ENCODE measurements around the gene ZNRF4. TPM values are rescaled to one million over a fixed set of nuclear protein-coding genes. Genes with fewer than 3 reads are reported as not detected.
"Not testable (repeated sequence)": the region's sequence is repeated elsewhere in the genome, so short reads cannot be mapped to it uniquely, and the experiment has no call there.

Gene ZNRF4
- total RNA-seq, 4 donors from 2014 or later = not detected

DNA sequence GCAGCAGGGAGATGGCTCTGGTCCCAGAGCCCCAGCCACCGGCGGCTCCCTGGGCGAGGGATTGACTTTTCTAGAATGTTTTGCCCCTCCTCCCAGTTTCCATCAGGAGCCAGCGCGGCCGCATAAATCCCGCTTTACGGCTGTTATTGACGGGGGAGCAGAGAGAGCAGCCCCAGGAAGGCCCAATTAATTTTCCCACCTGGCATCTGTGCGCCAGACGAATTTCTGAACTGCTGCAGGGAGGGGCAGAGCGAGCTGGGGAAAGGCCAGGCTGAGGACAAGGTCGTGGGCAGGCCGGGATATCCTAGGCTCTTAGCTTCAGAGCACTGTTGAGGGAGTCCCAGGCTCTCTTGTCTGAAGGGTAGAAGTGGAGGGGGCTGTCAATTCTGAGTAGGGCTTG lies 24.7 kb downstream of the ZNRF4 start:
- DNase-seq (ENCODE audit: low spot score in 2 of 2) = no peak
- intact Hi-C loops (cut with DNase I; ENCODE audit: low total_unique reads) = no loop called here
- TF ChIP-seq POLR2A (IDR thresholded peaks at IDR 0.05) = no peak
- TF ChIP-seq, protein P1, sequence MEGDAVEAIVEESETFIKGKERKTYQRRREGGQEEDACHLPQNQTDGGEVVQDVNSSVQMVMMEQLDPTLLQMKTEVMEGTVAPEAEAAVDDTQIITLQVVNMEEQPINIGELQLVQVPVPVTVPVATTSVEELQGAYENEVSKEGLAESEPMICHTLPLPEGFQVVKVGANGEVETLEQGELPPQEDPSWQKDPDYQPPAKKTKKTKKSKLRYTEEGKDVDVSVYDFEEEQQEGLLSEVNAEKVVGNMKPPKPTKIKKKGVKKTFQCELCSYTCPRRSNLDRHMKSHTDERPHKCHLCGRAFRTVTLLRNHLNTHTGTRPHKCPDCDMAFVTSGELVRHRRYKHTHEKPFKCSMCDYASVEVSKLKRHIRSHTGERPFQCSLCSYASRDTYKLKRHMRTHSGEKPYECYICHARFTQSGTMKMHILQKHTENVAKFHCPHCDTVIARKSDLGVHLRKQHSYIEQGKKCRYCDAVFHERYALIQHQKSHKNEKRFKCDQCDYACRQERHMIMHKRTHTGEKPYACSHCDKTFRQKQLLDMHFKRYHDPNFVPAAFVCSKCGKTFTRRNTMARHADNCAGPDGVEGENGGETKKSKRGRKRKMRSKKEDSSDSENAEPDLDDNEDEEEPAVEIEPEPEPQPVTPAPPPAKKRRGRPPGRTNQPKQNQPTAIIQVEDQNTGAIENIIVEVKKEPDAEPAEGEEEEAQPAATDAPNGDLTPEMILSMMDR (IDR thresholded peaks at IDR 0.05) = no peak
- 16 to 21% methylated on average over 14 of the region's 14 CpGs for WGBS, 2 donors
- H3K4me3 ChIP-seq (ENCODE audit: low read depth, poor library complexity, severe bottlenecking) = no peak overlapping the region

GRCh38 chr19:5480427-5480836 lies 25.2 kb downstream of the ZNRF4 start:
- H3K4me3 ChIP-seq (ENCODE audit: low read depth, poor library complexity, severe bottlenecking) = no peak overlapping the region
- 36 to 56% methylated on average over 6 of the region's 6 CpGs for WGBS, 2 donors
- TF ChIP-seq POLR2A (IDR thresholded peaks at IDR 0.05) = no peak
- TF ChIP-seq, protein P1 (IDR thresholded peaks at IDR 0.05) = no peak
- intact Hi-C loops (cut with DNase I; ENCODE audit: low total_unique reads) = no loop called here
- no peak for DNase-seq (ENCODE audit: low spot score in 2 of 2)

DNA sequence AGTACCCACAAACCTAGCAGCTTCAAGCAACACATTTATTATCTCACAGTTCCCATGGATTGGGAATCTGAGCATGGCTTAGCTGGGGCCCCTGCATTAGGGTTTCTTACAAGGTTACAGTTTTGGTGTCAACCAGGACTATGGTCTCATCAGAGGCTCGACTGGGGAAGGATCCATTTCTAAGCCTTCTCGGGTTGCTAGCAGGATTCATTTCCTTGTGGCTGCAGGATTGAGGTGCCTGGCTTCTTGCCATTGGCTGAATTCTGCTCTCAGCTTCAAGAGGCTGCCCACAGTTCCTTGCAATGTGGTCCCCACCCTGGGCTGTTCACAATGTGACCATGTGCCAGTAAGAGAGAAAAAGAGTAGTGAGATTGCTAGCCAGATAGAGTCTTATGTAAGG lies 26.7 kb downstream of the ZNRF4 start:
- intact Hi-C loops (cut with DNase I; ENCODE audit: low total_unique reads) = no loop called here
- TF ChIP-seq POLR2A (IDR thresholded peaks at IDR 0.05) = no peak
- TF ChIP-seq, protein P1 (IDR thresholded peaks at IDR 0.05) = no peak
- WGBS, 2 donors = 75 to 100% methylated on average over 2 of the region's 2 CpGs
- DNase-seq (ENCODE audit: low spot score in 2 of 2) = no peak
- H3K4me3 ChIP-seq (ENCODE audit: low read depth, poor library complexity, severe bottlenecking) = no peak overlapping the region

DNA sequence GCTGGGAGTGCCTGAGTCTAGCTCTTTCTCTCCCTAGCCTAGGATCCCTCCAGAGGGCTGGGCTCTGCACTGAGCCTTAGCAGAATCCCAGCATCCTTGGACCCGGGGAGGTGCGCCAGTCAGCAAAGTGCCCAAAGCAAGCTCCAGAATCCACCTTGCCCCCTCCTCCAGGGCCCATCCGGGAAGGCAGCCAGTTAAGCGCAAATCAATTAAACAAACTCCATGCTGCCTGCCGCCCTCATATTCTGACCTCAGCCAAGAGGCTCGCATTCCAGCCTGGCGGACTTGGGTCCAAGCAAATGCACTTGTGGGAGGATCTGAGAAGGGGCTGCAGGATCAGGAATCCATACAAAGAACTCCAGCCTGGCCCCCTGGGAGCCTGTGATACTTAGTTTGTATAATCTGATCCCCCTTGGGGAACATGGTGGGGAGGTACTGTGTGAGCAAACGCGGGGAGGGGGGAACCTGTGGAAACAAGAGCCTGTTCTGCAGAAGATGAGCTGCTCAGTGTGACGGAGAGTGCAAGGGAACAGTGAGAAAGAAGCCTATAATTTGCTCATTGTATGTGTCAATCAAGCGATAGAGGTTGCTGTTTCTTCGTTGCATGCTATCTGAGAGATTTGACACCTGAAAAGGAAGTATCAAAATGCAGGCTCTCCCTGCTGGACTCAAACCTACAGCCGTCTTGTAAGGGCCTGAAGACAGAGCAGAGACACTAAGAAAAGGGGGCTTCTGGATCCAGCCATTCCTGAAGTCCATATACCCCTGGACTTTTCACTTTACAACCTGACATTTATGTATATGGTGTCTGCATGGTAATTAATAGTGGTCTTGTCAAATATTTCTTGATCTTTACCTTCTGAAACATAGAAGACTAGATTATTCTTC lies 29.4 kb downstream of the ZNRF4 start:
- H3K4me3 ChIP-seq (ENCODE audit: low read depth, poor library complexity, severe bottlenecking) = no peak overlapping the region
- no peak for DNase-seq (ENCODE audit: low spot score in 2 of 2)
- 23 to 42% methylated on average over 13 of the region's 13 CpGs for WGBS, 2 donors
- TF ChIP-seq, protein P1 (IDR thresholded peaks at IDR 0.05) = no peak
- TF ChIP-seq POLR2A (IDR thresholded peaks at IDR 0.05) = no peak
- intact Hi-C loops (cut with DNase I; ENCODE audit: low total_unique reads) = no loop called here

DNA sequence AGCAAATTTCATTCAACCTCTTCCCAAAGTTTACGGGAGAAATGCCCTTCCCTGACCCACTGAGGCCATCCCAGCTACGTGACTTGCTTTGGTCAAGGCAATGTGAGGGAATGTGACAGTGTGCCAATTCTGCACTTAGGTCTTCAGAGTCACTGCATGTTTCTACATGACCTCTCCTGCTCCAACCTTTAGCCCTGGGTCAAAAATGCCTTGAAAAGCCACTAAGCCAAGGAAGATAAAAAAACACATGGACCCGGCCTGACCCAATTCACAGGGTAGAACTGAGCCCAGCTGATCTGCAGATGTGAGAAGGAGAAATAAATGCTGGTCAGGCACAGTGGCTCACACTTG lies 30.0 kb downstream of the ZNRF4 start:
- no peak overlapping the region for H3K4me3 ChIP-seq (ENCODE audit: low read depth, poor library complexity, severe bottlenecking)
- intact Hi-C loops (cut with DNase I; ENCODE audit: low total_unique reads) = no loop called here
- WGBS, 2 donors = 60 to 77% methylated on average over 3 of the region's 3 CpGs
- DNase-seq (ENCODE audit: low spot score in 2 of 2) = no peak
- TF ChIP-seq POLR2A (IDR thresholded peaks at IDR 0.05) = no peak
- TF ChIP-seq, protein P1 (IDR thresholded peaks at IDR 0.05) = no peak

DNA sequence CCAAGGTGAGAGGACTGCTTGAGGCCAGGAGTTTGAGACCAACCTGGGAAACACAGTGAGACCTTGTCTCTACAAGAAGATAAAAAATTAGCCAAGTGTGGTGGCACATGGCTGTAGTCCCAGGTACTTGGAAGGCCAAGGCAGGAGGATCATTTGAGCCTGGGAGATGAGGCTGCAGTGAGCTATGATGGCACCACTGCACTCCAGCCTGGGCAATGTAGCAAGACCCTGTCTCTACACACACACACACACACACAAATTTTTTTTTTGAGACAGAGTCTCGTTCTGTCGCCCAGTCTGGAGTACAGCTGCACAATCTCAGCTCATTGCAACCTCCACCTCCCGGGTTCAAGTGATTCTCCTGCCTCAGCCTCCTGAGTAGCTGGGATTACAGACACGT lies 30.4 kb downstream of the ZNRF4 start:
- intact Hi-C loops (cut with DNase I; ENCODE audit: low total_unique reads); DNase-seq (ENCODE audit: low spot score in 2 of 2); H3K4me3 ChIP-seq (ENCODE audit: low read depth, poor library complexity, severe bottlenecking): not testable (repeated sequence)
- WGBS, 2 donors = 87 to 89% methylated on average over 4 of the region's 4 CpGs

All from lower leg skin (tissue), 4 donors.